Neural cell (in vitro differentiated cells): ENCODE measurements around the gene HEG1.

ENCODE experiments used
- EP300 ChIP-seq: fragments of 450-650 bp; conservative IDR thresholded peaks from 2 replicates; pipeline ENCODE4 v1.6.1; 2014; ENCODE audit warnings: antibody characterized with exemption, mild to moderate bottlenecking, moderate library complexity; ENCODE audit not compliant: poor library complexity, severe bottlenecking
- EZH2 ChIP-seq: fragments of 200-600, 300-800 bp; shearing (Covaris generic), sonication (generic); IDR thresholded peaks from 2 replicates; pipeline ENCODE4 v1.6.1; 2014; ENCODE audit warnings: antibody characterized with exemption, low read length, borderline replicate concordance, mild to moderate bottlenecking; ENCODE audit not compliant: insufficient read depth, poor library complexity, severe bottlenecking
- MXI1 ChIP-seq: fragments of 450-650 bp; conservative IDR thresholded peaks from 2 replicates; pipeline ENCODE4 v1.6.1; 2014; ENCODE audit warnings: antibody characterized with exemption, mild to moderate bottlenecking; ENCODE audit not compliant: poor library complexity, severe bottlenecking
- REST ChIP-seq: IDR thresholded peaks from 2 replicates; pipeline ENCODE4 v1.6.1; 2012; ENCODE audit warnings: borderline replicate concordance
- SMC3 ChIP-seq: fragments of 450-650 bp; conservative IDR thresholded peaks from 2 replicates; pipeline ENCODE4 v1.6.1; 2014; ENCODE audit warnings: antibody characterized with exemption, mild to moderate bottlenecking, moderate library complexity; ENCODE audit not compliant: poor library complexity
- TAF1 ChIP-seq: IDR thresholded peaks from 2 replicates; pipeline ENCODE4 v1.6.1; 2012; ENCODE audit warnings: low read depth
- TF ChIP-seq, protein P1 (sequence below): fragments of 450-650 bp; IDR thresholded peaks from 2 replicates; pipeline ENCODE4 v1.5.1; 2014; ENCODE audit warnings: antibody characterized with exemption, mild to moderate bottlenecking, moderate library complexity; ENCODE audit not compliant: poor library complexity, severe bottlenecking

GRCh38 chr3:124935264-124935663, 120.5 kb downstream of the HEG1 start:
- TF ChIP-seq, protein P1, sequence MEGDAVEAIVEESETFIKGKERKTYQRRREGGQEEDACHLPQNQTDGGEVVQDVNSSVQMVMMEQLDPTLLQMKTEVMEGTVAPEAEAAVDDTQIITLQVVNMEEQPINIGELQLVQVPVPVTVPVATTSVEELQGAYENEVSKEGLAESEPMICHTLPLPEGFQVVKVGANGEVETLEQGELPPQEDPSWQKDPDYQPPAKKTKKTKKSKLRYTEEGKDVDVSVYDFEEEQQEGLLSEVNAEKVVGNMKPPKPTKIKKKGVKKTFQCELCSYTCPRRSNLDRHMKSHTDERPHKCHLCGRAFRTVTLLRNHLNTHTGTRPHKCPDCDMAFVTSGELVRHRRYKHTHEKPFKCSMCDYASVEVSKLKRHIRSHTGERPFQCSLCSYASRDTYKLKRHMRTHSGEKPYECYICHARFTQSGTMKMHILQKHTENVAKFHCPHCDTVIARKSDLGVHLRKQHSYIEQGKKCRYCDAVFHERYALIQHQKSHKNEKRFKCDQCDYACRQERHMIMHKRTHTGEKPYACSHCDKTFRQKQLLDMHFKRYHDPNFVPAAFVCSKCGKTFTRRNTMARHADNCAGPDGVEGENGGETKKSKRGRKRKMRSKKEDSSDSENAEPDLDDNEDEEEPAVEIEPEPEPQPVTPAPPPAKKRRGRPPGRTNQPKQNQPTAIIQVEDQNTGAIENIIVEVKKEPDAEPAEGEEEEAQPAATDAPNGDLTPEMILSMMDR = no peak
- TF ChIP-seq EZH2 = no peak
- no peak for TF ChIP-seq TAF1
- TF ChIP-seq REST = no peak
- TF ChIP-seq MXI1 = no peak
- no peak for TF ChIP-seq EP300
- TF ChIP-seq SMC3 = no peak
